Measurements from ENCODE around the gene FIBP.

The FIBP gene

GRCh38 chr11:65870706-65871681 is 17.3 kb downstream of the FIBP start:
- no peak for DNase-seq (ENCODE audit: low spot score)

- no peak for DNase-seq (ENCODE audit: low spot score)
Measured at GRCh38 chr11:65870307-65870658, 18.0 kb downstream of the FIBP start.

GRCh38 chr11:65869643-65870306 is 18.5 kb downstream of the FIBP start:
- no peak for DNase-seq (ENCODE audit: low spot score)

GRCh38 chr11:65868907-65869306 is 19.4 kb downstream of the FIBP start:
- DNase-seq (ENCODE audit: low spot score) = no peak

GRCh38 chr11:65868076-65868667 is 20.1 kb downstream of the FIBP start:
- no peak for DNase-seq (ENCODE audit: low spot score)

- DNase-seq (ENCODE audit: low spot score) = no peak
Measured at GRCh38 chr11:65867284-65868071, 20.8 kb downstream of the FIBP start.

- DNase-seq (ENCODE audit: low spot score) = no peak
Measured at GRCh38 chr11:65866509-65867283, 21.6 kb downstream of the FIBP start.

GRCh38 chr11:65865550-65866172 is 22.6 kb downstream of the FIBP start:
- DNase-seq (ENCODE audit: low spot score) = no peak

- DNase-seq (ENCODE audit: low spot score) = no peak
Measured at GRCh38 chr11:65864706-65865471, 23.4 kb downstream of the FIBP start.

- DNase-seq (ENCODE audit: low spot score) = no peak
Measured at GRCh38 chr11:65863889-65864705, 24.2 kb downstream of the FIBP start.

- DNase-seq (ENCODE audit: low spot score) = no peak
Measured at GRCh38 chr11:65862941-65863888, 25.1 kb downstream of the FIBP start.

GRCh38 chr11:65862191-65862735 is 26.0 kb downstream of the FIBP start:
- DNase-seq (ENCODE audit: low spot score) = no peak

- no peak for DNase-seq (ENCODE audit: low spot score)
Measured at GRCh38 chr11:65861533-65862183, 26.6 kb downstream of the FIBP start.

- no peak for DNase-seq (ENCODE audit: low spot score)
Measured at GRCh38 chr11:65861165-65861505, 27.1 kb downstream of the FIBP start.

GRCh38 chr11:65860278-65861164 is 27.8 kb downstream of the FIBP start, which contains the start of gene MUS81:
Gene MUS81 (plus strand): TSS chr11:65860433. CDS start chr11:65860754, 321 bp downstream.
- DNase-seq (ENCODE audit: low spot score) = peak; percentile 92

- no peak for DNase-seq (ENCODE audit: low spot score)
Measured at GRCh38 chr11:65859812-65860277, 28.4 kb downstream of the FIBP start.
